Fibroblast of peridontal ligament (primary cell): ENCODE results near the gene CCDC88A.
"Not testable (repeated sequence)": the region's sequence is repeated elsewhere in the genome, so short reads cannot be mapped to it uniquely, and the experiment has no call there.

Experiments used
- DNase-seq: peaks from one replicate; pipeline ENCODE4 v3.0.0-alpha.2; 2010; ENCODE audit errors: extremely low read depth

Gene CCDC88A

GRCh38 chr2:55421326-55421725, 1.7 kb upstream of the CCDC88A start:
- no peak for DNase-seq

GRCh38 chr2:55420871-55421270, 1.2 kb upstream of the CCDC88A start:
- DNase-seq = no peak

GRCh38 chr2:55420439-55420725, 726 bp upstream of the CCDC88A start:
- DNase-seq = no peak

GRCh38 chr2:55419233-55419678, 400 bp downstream of the CCDC88A start:
- DNase-seq = no peak

GRCh38 chr2:55418512-55419232, 984 bp downstream of the CCDC88A start:
- no peak for DNase-seq

GRCh38 chr2:55418072-55418471, 1.6 kb downstream of the CCDC88A start:
- DNase-seq = no peak

GRCh38 chr2:55416786-55417568, 2.7 kb downstream of the CCDC88A start:
- DNase-seq = no peak

GRCh38 chr2:55415300-55415699, 4.4 kb downstream of the CCDC88A start:
- no peak for DNase-seq

GRCh38 chr2:55408918-55409868, 10.5 kb downstream of the CCDC88A start:
- DNase-seq = peak; percentile 64

- DNase-seq = peak; percentile 83
Observed at GRCh38 chr2:55408098-55408882, 11.4 kb downstream of the CCDC88A start.

GRCh38 chr2:55405116-55405515, 14.5 kb downstream of the CCDC88A start:
- no peak for DNase-seq

GRCh38 chr2:55403256-55403998, 16.2 kb downstream of the CCDC88A start:
- no peak for DNase-seq

- no peak for DNase-seq
Observed at GRCh38 chr2:55401124-55401523, 18.5 kb downstream of the CCDC88A start.

GRCh38 chr2:55400332-55400731, 19.3 kb downstream of the CCDC88A start:
- DNase-seq = no peak

- DNase-seq = no peak
Observed at GRCh38 chr2:55399815-55400214, 19.8 kb downstream of the CCDC88A start.

GRCh38 chr2:55395724-55396605, 23.7 kb downstream of the CCDC88A start:
- DNase-seq = no peak

GRCh38 chr2:55391615-55392242, 27.9 kb downstream of the CCDC88A start:
- no peak for DNase-seq

- DNase-seq = no peak
Observed at GRCh38 chr2:55391155-55391554, 28.5 kb downstream of the CCDC88A start.

GRCh38 chr2:55385516-55385915, 34.1 kb downstream of the CCDC88A start:
- DNase-seq = not testable (repeated sequence)
